Loucy (cell line): Measurements from ENCODE around the gene RNF11.

Experiments
- H2AFZ ChIP-seq: fragments of 200-600 bp; sonication (generic); 2 replicates; pipeline ENCODE4 v1.6.0; 2016; ENCODE audit warnings: antibody characterized with exemption, mild to moderate bottlenecking, low read length, moderate library complexity
- H3F3A ChIP-seq: fragments of 200-600 bp; 2 replicates; pipeline ENCODE4 v1.6.0; 2016; ENCODE audit warnings: antibody characterized with exemption, low read depth, mild to moderate bottlenecking
- H3K27me3 ChIP-seq: fragments of 200-600 bp; sonication (generic); 2 replicates; pipeline ENCODE4 v1.6.1; 2014; ENCODE audit warnings: low read length, mild to moderate bottlenecking; ENCODE audit not compliant: insufficient read depth, poor library complexity, severe bottlenecking
- H3K36me3 ChIP-seq: fragments of 200-600 bp; sonication (generic); 2 replicates; pipeline ENCODE4 v1.6.1; 2016; ENCODE audit warnings: low read length; ENCODE audit not compliant: insufficient read depth
- H3K4me1 ChIP-seq: fragments of 200-600 bp; sonication (generic); 2 replicates; pipeline ENCODE4 v1.5.1; 2014; ENCODE audit warnings: low read length, mild to moderate bottlenecking; ENCODE audit not compliant: insufficient read depth, poor library complexity, severe bottlenecking
- H3K4me2 ChIP-seq: fragments of 200-600 bp; sonication (generic); 2 replicates; pipeline ENCODE4 v1.6.0; 2014; ENCODE audit warnings: antibody characterized with exemption, low read length, low read depth, mild to moderate bottlenecking; ENCODE audit not compliant: poor library complexity, severe bottlenecking
- H3K4me3 ChIP-seq: fragments of 200-600 bp; sonication (generic); 2 replicates; pipeline ENCODE4 v1.5.1; 2014; ENCODE audit warnings: low read length, mild to moderate bottlenecking, mixed read lengths; ENCODE audit not compliant: poor library complexity, severe bottlenecking
- H3K79me2 ChIP-seq: fragments of 200-600 bp; sonication (generic); 2 replicates; pipeline ENCODE4 v1.6.1; 2014; ENCODE audit warnings: low read length; ENCODE audit not compliant: insufficient read depth
- H3K9ac ChIP-seq: fragments of 200-600 bp; sonication (generic); 2 replicates; pipeline ENCODE4 v1.6.0; 2014; ENCODE audit warnings: mild to moderate bottlenecking, low read depth, low read length, moderate library complexity; ENCODE audit not compliant: poor library complexity, severe bottlenecking
- H3K9me2 ChIP-seq: fragments of 200-600 bp; sonication (generic); replicated peaks from 2 replicates; pipeline ENCODE4 v1.6.1; 2016; ENCODE audit warnings: low read depth, low read length, mixed read lengths
- H3K9me3 ChIP-seq: fragments of 200-600 bp; sonication (generic); 2 replicates; pipeline ENCODE4 v1.6.1; 2014; ENCODE audit warnings: mild to moderate bottlenecking, antibody characterized with exemption, low read length, low read depth; ENCODE audit not compliant: insufficient read depth
- H4K20me1 ChIP-seq: fragments of 200-600 bp; sonication (generic); 2 replicates; pipeline ENCODE4 v1.6.0; 2014; ENCODE audit warnings: antibody characterized with exemption, low read length, mild to moderate bottlenecking; ENCODE audit not compliant: insufficient read depth, poor library complexity, severe bottlenecking
- EZH2phosphoT487 ChIP-seq: fragments of 200-600 bp; IDR thresholded peaks from 2 replicates; pipeline ENCODE4 v1.6.1; 2018; ENCODE audit warnings: antibody characterized with exemption, mild to moderate bottlenecking, moderate library complexity, borderline replicate concordance
- TF ChIP-seq, protein P1 (sequence below): fragments of 200-600 bp; sonication (generic); conservative IDR thresholded peaks from 2 replicates; pipeline ENCODE4 v1.5.1; 2014; ENCODE audit warnings: mild to moderate bottlenecking, antibody characterized with exemption, low read length

RNF11 gene

DNA sequence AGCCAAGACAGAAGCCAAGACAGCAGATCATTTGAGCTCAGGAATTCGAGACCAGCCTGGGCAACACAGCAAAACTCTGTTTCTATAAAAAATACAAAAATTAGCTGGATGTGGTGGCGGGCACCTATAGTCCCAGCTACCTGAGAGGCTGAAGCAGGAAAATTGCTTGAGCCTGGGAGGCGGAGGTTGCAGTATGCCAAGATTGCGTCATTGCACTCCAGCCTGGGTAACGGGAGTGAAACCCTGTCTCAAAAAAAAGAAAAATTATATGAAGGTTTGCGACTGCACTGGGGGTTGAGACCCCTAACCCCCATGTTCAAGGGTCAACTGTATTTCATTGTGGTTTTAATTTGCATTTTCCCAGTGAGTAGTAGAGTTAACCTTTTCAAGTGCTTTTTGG lies 16.3 kb downstream of the RNF11 start:
- no peak overlapping the region for H3K4me3 ChIP-seq
- TF ChIP-seq EZH2phosphoT487, result no peak
- TF ChIP-seq, protein P1, sequence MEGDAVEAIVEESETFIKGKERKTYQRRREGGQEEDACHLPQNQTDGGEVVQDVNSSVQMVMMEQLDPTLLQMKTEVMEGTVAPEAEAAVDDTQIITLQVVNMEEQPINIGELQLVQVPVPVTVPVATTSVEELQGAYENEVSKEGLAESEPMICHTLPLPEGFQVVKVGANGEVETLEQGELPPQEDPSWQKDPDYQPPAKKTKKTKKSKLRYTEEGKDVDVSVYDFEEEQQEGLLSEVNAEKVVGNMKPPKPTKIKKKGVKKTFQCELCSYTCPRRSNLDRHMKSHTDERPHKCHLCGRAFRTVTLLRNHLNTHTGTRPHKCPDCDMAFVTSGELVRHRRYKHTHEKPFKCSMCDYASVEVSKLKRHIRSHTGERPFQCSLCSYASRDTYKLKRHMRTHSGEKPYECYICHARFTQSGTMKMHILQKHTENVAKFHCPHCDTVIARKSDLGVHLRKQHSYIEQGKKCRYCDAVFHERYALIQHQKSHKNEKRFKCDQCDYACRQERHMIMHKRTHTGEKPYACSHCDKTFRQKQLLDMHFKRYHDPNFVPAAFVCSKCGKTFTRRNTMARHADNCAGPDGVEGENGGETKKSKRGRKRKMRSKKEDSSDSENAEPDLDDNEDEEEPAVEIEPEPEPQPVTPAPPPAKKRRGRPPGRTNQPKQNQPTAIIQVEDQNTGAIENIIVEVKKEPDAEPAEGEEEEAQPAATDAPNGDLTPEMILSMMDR, result no peak
- no peaks in the 10 kb centered on the region for H3K36me3 ChIP-seq
- H3K27me3 ChIP-seq, result no peaks in the 10 kb centered on the region
- H2AFZ ChIP-seq, result no peak overlapping the region
- no peaks in the 10 kb centered on the region for H3F3A ChIP-seq
- no peak overlapping the region for H3K4me2 ChIP-seq
- no peaks in the 10 kb centered on the region for H3K9me2 ChIP-seq
- H3K9ac ChIP-seq, result no peak overlapping the region
- H3K4me1 ChIP-seq, result peaks cover 10% of the 10 kb centered on the region
- no peaks in the 10 kb centered on the region for H3K9me3 ChIP-seq
- H3K79me2 ChIP-seq, result peaks cover 96% of the 10 kb centered on the region
- peaks cover 43% of the 10 kb centered on the region for H4K20me1 ChIP-seq

DNA sequence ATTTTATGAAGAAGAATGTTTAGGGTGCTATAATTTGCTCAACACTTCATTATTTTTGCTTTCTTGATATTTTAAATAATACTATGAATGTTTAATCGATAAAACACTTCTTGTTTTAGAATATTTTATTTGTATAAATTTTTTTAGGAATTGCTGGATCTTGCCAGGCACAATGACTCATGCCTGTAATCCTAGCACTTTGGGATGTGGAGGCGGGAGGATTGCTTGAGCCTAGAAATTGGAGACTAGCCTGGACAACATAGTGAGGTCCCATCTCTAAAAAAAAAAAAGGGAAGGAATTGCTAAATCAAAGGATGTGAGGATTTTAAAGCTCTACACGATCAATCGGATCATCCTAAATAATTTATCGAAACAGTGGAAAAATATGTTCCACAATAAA lies 17.6 kb downstream of the RNF11 start:
- H3K9ac ChIP-seq, result no peak overlapping the region
- no peaks in the 10 kb centered on the region for H3K27me3 ChIP-seq
- no peaks in the 10 kb centered on the region for H3K36me3 ChIP-seq
- no peak overlapping the region for H3K4me3 ChIP-seq
- no peak overlapping the region for H3K4me2 ChIP-seq
- H3K79me2 ChIP-seq, result peaks cover 94% of the 10 kb centered on the region
- no peaks in the 10 kb centered on the region for H3K9me2 ChIP-seq
- H4K20me1 ChIP-seq, result peaks cover 38% of the 10 kb centered on the region
- no peaks in the 10 kb centered on the region for H3F3A ChIP-seq
- peaks cover 5% of the 10 kb centered on the region for H3K4me1 ChIP-seq
- TF ChIP-seq, protein P1, result no peak
- TF ChIP-seq EZH2phosphoT487, result no peak
- no peaks in the 10 kb centered on the region for H3K9me3 ChIP-seq
- H2AFZ ChIP-seq, result no peak overlapping the region

DNA sequence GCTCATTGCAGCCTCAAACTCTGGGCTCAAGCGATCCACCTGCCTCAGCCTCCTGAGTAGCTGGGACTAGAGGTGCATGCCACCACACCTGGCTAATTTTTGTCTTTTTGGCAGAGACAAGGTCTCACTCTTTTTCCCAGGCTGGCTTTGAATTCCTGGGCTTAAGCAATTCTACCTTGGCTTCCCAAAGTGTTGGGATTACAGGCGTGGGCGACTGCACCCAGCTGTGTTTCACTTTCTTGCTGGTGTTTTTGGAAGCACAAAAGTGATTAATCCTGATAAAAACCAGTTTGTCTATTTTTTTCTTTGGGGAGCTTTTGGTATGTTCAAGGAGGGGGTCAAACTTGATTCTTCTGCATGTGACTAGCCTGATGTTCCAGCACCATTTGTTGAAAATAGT lies 19.3 kb downstream of the RNF11 start:
- Histone ChIP-seq H3K4me2 (no peak overlapping the region), H3K9me3 (no peaks in the 10 kb centered on the region), H3K36me3 (no peaks in the 10 kb centered on the region), H3K27me3 (no peaks in the 10 kb centered on the region), H3K9ac (no peak overlapping the region), H3F3A (no peaks in the 10 kb centered on the region), H3K79me2 (peaks cover 94% of the 10 kb centered on the region), H3K4me1 (peaks cover 15% of the 10 kb centered on the region), H3K4me3 (no peak overlapping the region), H3K9me2 (no peaks in the 10 kb centered on the region), H4K20me1 (peaks cover 44% of the 10 kb centered on the region), H2AFZ (no peak overlapping the region)
- TF ChIP-seq EZH2phosphoT487, result no peak
- TF ChIP-seq, protein P1, result no peak
